Sigmoid colon (tissue), 7 donors: Measurements from ENCODE around the gene ZFYVE28. TPM values are rescaled to one million over a fixed set of nuclear protein-coding genes. Genes with fewer than 3 reads are reported as not detected.

ENCODE experiments used
- DNase-seq: peaks from one replicate; pipeline ENCODE4 v3.0.0-alpha.2; 2019
- H3K27ac ChIP-seq, 4 donors: fragments of 200-600 bp; sonication (generic); one replicate each; pipeline ENCODE4 v1.5.1; 2016 to 2019; ENCODE audit warnings: mild to moderate bottlenecking in 1 of 4
- H3K27me3 ChIP-seq, 3 donors: fragments of 200-600 bp; sonication (generic); one replicate each; pipeline ENCODE4 v1.5.1; 2019; ENCODE audit warnings: mild to moderate bottlenecking in 1 of 3
- H3K36me3 ChIP-seq, 4 donors: fragments of 200-600 bp; sonication (generic); one replicate each; pipeline ENCODE4 v1.5.1; 2016 to 2019
- H3K4me1 ChIP-seq, 4 donors: fragments of 200-600 bp; sonication (generic); one replicate each; pipeline ENCODE4 v1.5.1; 2017 to 2019
- H3K4me3 ChIP-seq, 4 donors: fragments of 200-600 bp; sonication (generic); one replicate each; pipeline ENCODE4 v1.5.1; 2017 to 2019; ENCODE audit warnings: mild to moderate bottlenecking in 2 of 4, moderate library complexity in 1 of 4
- H3K9me3 ChIP-seq, 4 donors: fragments of 200-600 bp in 3 of 4; sonication (generic) in 3 of 4; one replicate each; pipeline versions ENCODE4 v1.5.1 to v1.6.1; 2013 to 2019
- EP300 ChIP-seq, 4 donors: sonication (generic); formaldehyde crosslinking; IDR thresholded peaks; one replicate each; pipeline ENCODE4 v1.6.1; 2017; ENCODE audit warnings: antibody characterized with exemption in 4 of 4
- POLR2A ChIP-seq, 2 donors: fragments of 450-650 bp; IDR thresholded peaks; one replicate each; pipeline ENCODE4 v1.6.1; 2016; ENCODE audit warnings: antibody characterized with exemption in 2 of 2, mild to moderate bottlenecking in 2 of 2, moderate library complexity in 2 of 2
- POLR2AphosphoS5 ChIP-seq, 4 donors: sonication (generic); formaldehyde crosslinking; IDR thresholded peaks; one replicate each; pipeline ENCODE4 v1.6.1; 2017; ENCODE audit warnings: antibody characterized with exemption in 4 of 4
- WGBS, 2 donors: extraction: QIAGEN DNeasy Blood & Tissue Kit; methylation state at CpG; one replicate each; pipeline ENCODE4 v1.1.7; 2013; 5-methylcytosine and 5-hydroxymethylcytosine counted together
- intact Hi-C: fragments of 100-400 bp; cut with DNase I; formaldehyde crosslinking; loops from one replicate; pipeline ENCODE4 v1.15.1; 2023
- polyA plus RNA-seq, 3 donors: library from polyadenylated mRNA; stranded (reverse); fragments of 200-250 nt; gene quantifications; one replicate each; pipeline ENCODE4 v1.2.3, GENCODE V29; 2013
- total RNA-seq, 4 donors: library from RNA; depleted of rRNA; stranded (reverse); fragments of >200 nt; gene quantifications; one replicate each; pipeline ENCODE4 v1.1.0, GENCODE V29; 2016
- TF ChIP-seq, protein P1 (sequence below), 4 experiments: fragments of 450-650 bp in 3 of 4; fragments of 200-600 bp in 1 of 4; IDR thresholded peaks; one replicate each; pipeline ENCODE4 v1.5.1; 2016 to 2019; ENCODE audit warnings: antibody characterized with exemption in 4 of 4, mild to moderate bottlenecking in 3 of 4, moderate library complexity in 2 of 4
- donor health status: healthy with polysubstance abuse.
- donor health status: Bipolar disorder and iron deficiency.
- donor health status: healthy.

ZFYVE28 gene
- total and polyA plus RNA-seq, 7 donors = 3.1 to 24.1 (median 13.0) TPM

DNA sequence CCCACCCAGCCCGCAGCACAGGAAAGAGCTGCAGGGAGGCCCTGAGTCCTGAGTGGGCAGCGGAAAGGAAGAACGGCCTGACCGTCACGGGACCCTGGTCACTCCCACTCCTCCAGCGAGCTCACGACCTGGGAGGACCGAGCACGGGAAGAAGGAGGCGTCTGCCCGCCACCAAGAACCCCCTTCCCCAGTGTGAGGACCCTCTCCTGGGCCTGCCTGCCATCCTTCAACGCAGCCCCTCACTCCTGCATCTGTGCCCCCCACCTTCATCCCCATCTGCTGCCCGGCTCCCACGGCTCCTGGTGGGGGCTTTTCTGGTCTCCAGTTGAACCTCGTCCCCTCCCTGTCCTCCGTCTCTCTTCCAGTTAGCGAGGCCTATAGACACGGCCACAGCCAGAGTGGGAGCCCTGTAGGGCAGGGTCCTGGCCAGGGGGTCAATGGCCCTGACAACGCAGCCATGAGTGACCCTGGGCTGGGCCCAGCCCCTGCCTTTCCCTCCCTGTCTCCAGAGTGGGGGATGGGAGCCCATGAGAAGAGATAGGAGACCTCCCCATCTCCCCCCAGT is 115.2 kb downstream of the ZFYVE28 start:
- peaks cover 0 to 7% (median 0%) of the 10 kb centered on the region in 4 donors for H3K9me3 ChIP-seq
- 91 to 96% methylated on average over 19 of the region's 19 CpGs for whole genome bisulfite sequencing, 2 donors
- no peaks in the 10 kb centered on the region for H3K36me3 ChIP-seq
- H3K4me3 ChIP-seq = no peak overlapping the region
- no peak for DNase-seq
- no peaks in the 10 kb centered on the region for H3K27me3 ChIP-seq
- H3K27ac ChIP-seq = no peak overlapping the region
- intact Hi-C loops = no loop called here
- peaks cover 0 to 14% (median 5%) of the 10 kb centered on the region in 4 donors for H3K4me1 ChIP-seq
- TF ChIP-seq POLR2AphosphoS5 (IDR thresholded peaks at IDR 0.05) (no peak), EP300 (IDR thresholded peaks at IDR 0.05) (no peak), POLR2A (IDR thresholded peaks at IDR 0.05) (no peak)
- TF ChIP-seq, protein P1, sequence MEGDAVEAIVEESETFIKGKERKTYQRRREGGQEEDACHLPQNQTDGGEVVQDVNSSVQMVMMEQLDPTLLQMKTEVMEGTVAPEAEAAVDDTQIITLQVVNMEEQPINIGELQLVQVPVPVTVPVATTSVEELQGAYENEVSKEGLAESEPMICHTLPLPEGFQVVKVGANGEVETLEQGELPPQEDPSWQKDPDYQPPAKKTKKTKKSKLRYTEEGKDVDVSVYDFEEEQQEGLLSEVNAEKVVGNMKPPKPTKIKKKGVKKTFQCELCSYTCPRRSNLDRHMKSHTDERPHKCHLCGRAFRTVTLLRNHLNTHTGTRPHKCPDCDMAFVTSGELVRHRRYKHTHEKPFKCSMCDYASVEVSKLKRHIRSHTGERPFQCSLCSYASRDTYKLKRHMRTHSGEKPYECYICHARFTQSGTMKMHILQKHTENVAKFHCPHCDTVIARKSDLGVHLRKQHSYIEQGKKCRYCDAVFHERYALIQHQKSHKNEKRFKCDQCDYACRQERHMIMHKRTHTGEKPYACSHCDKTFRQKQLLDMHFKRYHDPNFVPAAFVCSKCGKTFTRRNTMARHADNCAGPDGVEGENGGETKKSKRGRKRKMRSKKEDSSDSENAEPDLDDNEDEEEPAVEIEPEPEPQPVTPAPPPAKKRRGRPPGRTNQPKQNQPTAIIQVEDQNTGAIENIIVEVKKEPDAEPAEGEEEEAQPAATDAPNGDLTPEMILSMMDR (IDR thresholded peaks at IDR 0.05) = no peak

- Histone ChIP-seq H3K27me3 (no peaks in the 10 kb centered on the region), H3K9me3 (peaks cover 0 to 7% (median 0%) of the 10 kb centered on the region in 4 donors), H3K4me3 (no peak overlapping the region), H3K36me3 (no peaks in the 10 kb centered on the region), H3K4me1 (peaks cover 0 to 14% (median 5%) of the 10 kb centered on the region in 4 donors), H3K27ac (peak overlapping the region in 2 of 4 donors; percentile 69 to 71)
- DNase-seq = no peak
- intact Hi-C loops = no loop called here
- 94 to 95% methylated on average over 28 of the region's 28 CpGs for WGBS, 2 donors
- TF ChIP-seq POLR2AphosphoS5 (IDR thresholded peaks at IDR 0.05) (no peak), POLR2A (IDR thresholded peaks at IDR 0.05) (no peak), EP300 (IDR thresholded peaks at IDR 0.05) (no peak)
- TF ChIP-seq, protein P1 (IDR thresholded peaks at IDR 0.05) = no peak
Measured at GRCh38 chr4:2302387-2303119, 115.9 kb downstream of the ZFYVE28 start.

DNA sequence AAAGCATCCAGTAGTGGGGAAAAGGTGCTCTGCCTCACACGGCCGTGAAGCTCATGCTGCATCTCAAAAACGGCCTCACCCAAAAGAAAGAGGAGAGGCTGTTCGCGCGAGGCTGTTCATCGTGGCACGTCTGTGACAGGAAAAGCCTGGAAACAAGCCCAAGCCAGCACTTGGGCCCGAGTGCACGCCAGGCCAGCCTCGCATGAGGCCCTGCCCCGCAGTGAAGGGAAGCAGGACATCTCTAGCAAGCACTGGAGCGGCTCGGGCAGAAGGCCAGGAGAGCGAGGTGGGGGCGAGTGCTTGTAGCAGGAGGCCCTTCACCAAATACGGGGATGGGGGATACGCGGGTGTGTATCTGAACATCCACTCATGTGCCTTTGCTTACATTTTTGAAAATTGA is 116.6 kb downstream of the ZFYVE28 start:
- H3K4me1 ChIP-seq = peaks cover 0 to 14% (median 5%) of the 10 kb centered on the region in 4 donors
- WGBS, 2 donors = 83 to 85% methylated on average over 19 of the region's 19 CpGs
- H3K27me3 ChIP-seq = no peaks in the 10 kb centered on the region
- intact Hi-C loops = no loop called here
- H3K27ac ChIP-seq = peak overlapping the region in 2 of 4 donors; percentile 69 to 71
- H3K9me3 ChIP-seq = peaks cover 0 to 7% (median 0%) of the 10 kb centered on the region in 4 donors
- no peak overlapping the region for H3K4me3 ChIP-seq
- peak in 1 of 4 donors; percentile 63 for TF ChIP-seq POLR2AphosphoS5 (IDR thresholded peaks at IDR 0.05)
- TF ChIP-seq, protein P1 (IDR thresholded peaks at IDR 0.05) = no peak
- peak; percentile 73 for DNase-seq
- no peaks in the 10 kb centered on the region for H3K36me3 ChIP-seq

DNA sequence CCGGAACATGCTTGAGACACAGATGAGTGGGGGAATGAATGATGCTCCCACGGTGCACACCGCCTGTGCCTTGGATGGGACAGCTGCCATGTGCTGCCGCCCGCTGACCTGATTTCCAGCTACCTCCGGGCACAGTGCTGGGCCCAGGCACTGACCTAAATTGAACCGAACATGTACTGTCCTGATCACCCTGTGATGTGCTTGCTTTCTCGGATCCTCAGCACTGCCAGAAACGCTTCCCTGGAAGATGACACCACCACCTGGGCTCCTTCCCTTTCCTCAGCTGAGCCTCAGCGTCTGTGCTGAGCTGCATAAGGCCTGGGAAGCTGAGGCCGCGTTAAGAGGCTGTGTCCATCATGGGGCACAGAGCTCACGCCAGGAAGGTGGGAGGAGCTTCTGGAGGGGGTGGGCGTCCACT is 117.2 kb downstream of the ZFYVE28 start:
- intact Hi-C loops = no loop called here
- no peak for TF ChIP-seq EP300 (IDR thresholded peaks at IDR 0.05)
- no peak for TF ChIP-seq POLR2A (IDR thresholded peaks at IDR 0.05)
- TF ChIP-seq, protein P1 (IDR thresholded peaks at IDR 0.05) = no peak
- no peak for TF ChIP-seq POLR2AphosphoS5 (IDR thresholded peaks at IDR 0.05)
- H3K4me3 ChIP-seq = no peak overlapping the region
- 90 to 91% methylated on average over 14 of the region's 14 CpGs for WGBS, 2 donors
- H3K27ac ChIP-seq = peak overlapping the region in 2 of 4 donors; percentile 69 to 71
- no peak for DNase-seq
- no peaks in the 10 kb centered on the region for H3K27me3 ChIP-seq
- H3K36me3 ChIP-seq = no peaks in the 10 kb centered on the region
- H3K9me3 ChIP-seq = peaks cover 0 to 7% (median 0%) of the 10 kb centered on the region in 4 donors
- peaks cover 0 to 14% (median 5%) of the 10 kb centered on the region in 4 donors for H3K4me1 ChIP-seq
